Measurements from ENCODE around the gene OLFML2B. TPM values are rescaled to one million over a fixed set of nuclear protein-coding genes. Genes with fewer than 3 reads are reported as not detected.

The OLFML2B gene
- total RNA-seq, 1 experiment from 2014 or later, result 1.8 TPM

DNA sequence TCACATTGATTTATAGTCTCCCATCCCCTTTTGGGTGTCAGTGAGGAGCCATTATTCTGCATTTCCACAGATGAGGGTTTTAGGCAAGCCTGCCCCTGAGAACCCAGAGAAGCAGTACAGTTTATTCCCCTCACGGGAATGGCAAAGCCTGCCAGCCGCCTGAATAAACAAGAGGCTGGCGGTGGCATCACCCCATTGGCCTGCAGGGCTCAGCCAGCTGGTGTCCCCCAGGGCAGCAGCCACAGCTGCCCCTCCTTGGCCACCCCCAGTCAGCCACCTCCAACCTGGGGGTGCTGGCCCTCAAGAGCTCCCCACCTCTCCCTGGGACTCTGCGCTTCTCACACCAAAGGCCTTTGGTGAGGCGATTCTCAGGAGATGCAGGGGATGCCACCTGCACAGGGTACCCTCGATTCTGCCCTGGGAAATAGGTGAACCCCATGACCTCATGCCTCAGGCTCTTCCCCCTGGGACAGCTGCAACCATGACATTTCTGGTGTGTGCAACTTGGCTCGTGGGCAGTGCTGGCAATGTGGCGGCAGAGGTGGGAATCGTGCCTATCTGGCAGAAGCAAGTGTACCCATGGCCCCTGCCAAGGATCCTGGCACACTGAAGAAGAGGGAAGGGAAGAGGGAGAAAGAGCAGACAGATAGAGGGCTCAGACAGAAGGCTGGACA lies 14.0 kb downstream of the OLFML2B start:
- Histone ChIP-seq H3K36me3 (no peaks in the 10 kb centered on the region), H3K27ac (no peak overlapping the region), H3K9me3 (replicated peaks) (no peaks in the 10 kb centered on the region), H3K4me3 (no peak overlapping the region), H3K4me1 (replicated peaks) (peaks cover 2% of the 10 kb centered on the region; the same call in 1 of the 2 replicates), H3K27me3 (replicated peaks) (no peaks in the 10 kb centered on the region)
- no peak for DNase-seq (ENCODE audit: low read depth in 1 of 2, low spot score in 2 of 2)

DNA sequence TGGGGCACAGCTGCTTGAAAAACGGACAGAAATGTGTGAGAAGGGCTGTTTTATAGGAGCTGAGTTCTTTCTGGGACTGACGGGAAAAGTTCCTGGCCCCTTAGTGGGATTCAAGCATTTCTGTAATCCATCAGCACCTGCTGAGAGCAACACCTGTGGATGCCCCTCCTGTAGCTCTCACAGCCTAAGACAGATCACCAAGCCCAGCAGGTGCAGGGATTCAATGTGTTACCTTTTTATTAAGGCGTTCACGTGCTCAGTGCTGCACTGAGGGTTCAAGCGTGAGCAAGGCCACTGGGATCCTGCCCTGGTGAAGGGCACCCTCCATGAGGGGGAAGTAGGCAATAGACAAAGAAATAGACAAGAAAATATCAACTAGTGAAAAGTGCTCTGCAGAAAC lies 14.9 kb downstream of the OLFML2B start:
- Histone ChIP-seq H3K27ac (no peak overlapping the region), H3K36me3 (no peaks in the 10 kb centered on the region), H3K4me3 (no peak overlapping the region), H3K9me3 (replicated peaks) (no peaks in the 10 kb centered on the region), H3K27me3 (replicated peaks) (no peaks in the 10 kb centered on the region), H3K4me1 (replicated peaks) (peaks cover 11% of the 10 kb centered on the region)
- no peak for DNase-seq (ENCODE audit: low read depth in 1 of 2, low spot score in 2 of 2)

DNA sequence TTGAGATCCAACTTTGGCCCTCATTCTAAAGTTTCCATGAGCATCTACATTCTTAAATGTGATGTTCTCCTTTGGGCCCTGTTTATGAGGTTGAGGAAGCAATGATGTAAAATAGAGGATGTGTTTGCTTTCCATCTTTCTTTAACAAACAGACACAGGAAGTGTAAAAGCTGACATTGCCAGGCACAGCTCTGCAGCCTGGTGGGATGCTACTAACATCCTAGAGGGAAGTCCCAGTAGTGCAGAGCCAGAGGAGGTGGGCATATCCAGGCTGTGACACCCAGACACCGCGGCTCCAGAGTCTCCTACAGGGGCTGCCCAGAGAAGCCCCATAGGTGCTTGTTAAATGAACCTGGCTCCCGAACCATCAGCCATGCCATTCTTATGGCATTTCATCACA lies 16.2 kb downstream of the OLFML2B start:
- no peaks in the 10 kb centered on the region for H3K9me3 ChIP-seq (replicated peaks)
- no peaks in the 10 kb centered on the region for H3K36me3 ChIP-seq
- no peaks in the 10 kb centered on the region for H3K27me3 ChIP-seq (replicated peaks)
- H3K27ac ChIP-seq, result no peak overlapping the region
- no peak for DNase-seq (ENCODE audit: low read depth in 1 of 2, low spot score in 2 of 2)
- no peak overlapping the region for H3K4me3 ChIP-seq
- peaks cover 24% of the 10 kb centered on the region for H3K4me1 ChIP-seq (replicated peaks)

DNA sequence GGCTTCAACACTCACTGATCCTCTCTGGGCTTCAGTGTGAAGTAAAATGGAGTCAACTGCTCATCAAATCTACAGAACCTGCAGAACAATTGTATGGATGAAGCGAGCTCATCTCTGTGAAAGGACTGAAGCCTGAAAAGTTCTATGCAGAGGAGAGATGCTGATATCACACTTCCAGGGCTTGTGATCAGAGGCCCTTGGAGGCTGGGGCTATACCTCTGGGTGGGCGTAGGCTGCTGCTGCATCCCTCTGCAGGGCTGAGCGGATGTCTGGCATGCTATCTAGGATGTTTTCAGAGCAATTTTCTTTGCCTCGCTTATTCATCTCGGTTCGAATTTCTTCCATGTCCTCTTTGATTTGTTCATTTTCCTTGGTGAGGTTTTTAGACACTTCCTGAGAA lies 17.6 kb downstream of the OLFML2B start:
- Histone ChIP-seq H3K27me3 (replicated peaks) (no peaks in the 10 kb centered on the region), H3K4me1 (replicated peaks) (peaks cover 36% of the 10 kb centered on the region)

GRCh38 chr1:162004441-162004950 lies 19.2 kb downstream of the OLFML2B start:
- Histone ChIP-seq H3K4me3 (no peak overlapping the region), H3K4me1 (replicated peaks) (peaks cover 37% of the 10 kb centered on the region), H3K27ac (peak overlapping the region; percentile 80), H3K9me3 (replicated peaks) (no peaks in the 10 kb centered on the region), H3K27me3 (replicated peaks) (no peaks in the 10 kb centered on the region), H3K36me3 (no peaks in the 10 kb centered on the region)
- no peak for DNase-seq (ENCODE audit: low read depth in 1 of 2, low spot score in 2 of 2)

More for the DNA sequence above, 17.6 kb downstream of the OLFML2B start:
- Histone ChIP-seq H3K9me3 (replicated peaks) (no peaks in the 10 kb centered on the region), H3K27ac (no peak overlapping the region), H3K4me3 (no peak overlapping the region), H3K36me3 (no peaks in the 10 kb centered on the region)
- no peak for DNase-seq (ENCODE audit: low read depth in 1 of 2, low spot score in 2 of 2)

GRCh38 chr1:162003830-162004215 lies 19.8 kb downstream of the OLFML2B start:
- Histone ChIP-seq H3K36me3 (no peaks in the 10 kb centered on the region), H3K9me3 (replicated peaks) (no peaks in the 10 kb centered on the region), H3K4me1 (replicated peaks) (peaks cover 44% of the 10 kb centered on the region), H3K27me3 (replicated peaks) (no peaks in the 10 kb centered on the region), H3K27ac (peak overlapping the region; percentile 80), H3K4me3 (no peak overlapping the region)
- DNase-seq (ENCODE audit: low read depth in 1 of 2, low spot score in 2 of 2), result peak; percentile 71 to 83

DNA sequence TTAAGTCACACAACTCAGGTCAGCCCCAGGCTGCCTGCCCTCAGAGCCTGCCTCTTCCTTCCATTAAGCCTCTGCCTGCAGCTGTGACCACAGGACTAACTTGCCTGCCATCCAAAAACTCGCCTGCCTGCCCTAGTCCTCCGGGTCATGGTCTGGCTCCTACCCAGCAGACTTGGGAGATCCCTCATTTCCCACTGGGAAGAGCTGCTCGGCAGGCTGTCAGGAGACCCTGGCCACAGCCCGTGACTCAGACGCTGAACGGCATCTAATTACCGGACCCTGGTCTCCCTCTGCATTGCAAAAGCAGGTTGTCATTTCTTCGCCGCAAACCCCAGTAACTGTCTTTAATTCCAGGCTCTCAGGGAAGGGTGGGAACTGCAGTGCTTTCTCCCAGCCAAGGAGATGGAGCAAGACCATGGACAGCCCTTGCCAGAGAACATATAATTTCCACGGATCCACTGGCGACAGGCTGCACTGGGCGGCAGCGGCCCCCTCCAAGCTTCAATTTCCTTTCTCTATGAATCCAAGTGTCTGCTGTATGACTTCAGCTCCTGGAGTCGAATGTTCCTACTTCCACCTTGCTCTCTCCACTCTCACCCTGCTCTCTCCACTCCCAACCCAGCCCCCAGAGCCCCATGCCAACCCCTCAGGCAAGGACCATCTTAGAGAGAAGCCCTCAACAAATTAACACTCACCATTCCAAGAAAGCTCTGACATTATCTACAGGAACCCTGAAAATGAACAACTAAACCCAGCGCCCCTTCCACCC lies 20.4 kb downstream of the OLFML2B start:
- Histone ChIP-seq H3K4me1 (replicated peaks) (peaks cover 48% of the 10 kb centered on the region), H3K4me3 (no peak overlapping the region), H3K36me3 (no peaks in the 10 kb centered on the region), H3K9me3 (replicated peaks) (no peaks in the 10 kb centered on the region), H3K27me3 (replicated peaks) (no peaks in the 10 kb centered on the region), H3K27ac (peak overlapping the region; percentile 80)
- peak; percentile 82 to 87 for DNase-seq (ENCODE audit: low read depth in 1 of 2, low spot score in 2 of 2)

DNA sequence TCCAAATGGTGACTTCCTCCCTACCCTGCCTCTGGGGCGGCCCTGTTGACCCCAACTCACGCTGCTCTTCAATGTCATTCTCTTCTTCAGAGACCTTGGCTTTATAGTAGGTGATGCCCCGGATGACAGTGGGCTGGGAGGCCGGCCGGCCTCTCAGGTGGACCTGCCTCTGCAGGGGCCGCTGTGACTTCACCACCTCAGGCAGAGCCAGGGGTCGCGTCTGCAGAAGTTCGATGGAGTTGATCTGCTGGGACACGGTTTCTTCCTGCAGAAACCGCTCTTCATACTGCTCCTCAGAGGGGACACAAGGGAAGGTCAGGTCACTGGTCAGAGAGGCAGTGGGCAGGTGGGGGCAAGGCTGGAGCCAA lies 23.6 kb downstream of the OLFML2B start:
- Histone ChIP-seq H3K27me3 (replicated peaks) (no peaks in the 10 kb centered on the region), H3K27ac (no peak overlapping the region), H3K9me3 (replicated peaks) (no peaks in the 10 kb centered on the region), H3K4me1 (replicated peaks) (peaks cover 48% of the 10 kb centered on the region), H3K4me3 (no peak overlapping the region), H3K36me3 (no peaks in the 10 kb centered on the region)
- DNase-seq (ENCODE audit: low read depth in 1 of 2, low spot score in 2 of 2), result no peak

GRCh38 chr1:161999301-162000052 lies 24.2 kb downstream of the OLFML2B start:
- Histone ChIP-seq H3K36me3 (no peaks in the 10 kb centered on the region), H3K27me3 (replicated peaks) (no peaks in the 10 kb centered on the region), H3K4me3 (no peak overlapping the region), H3K4me1 (replicated peaks) (peaks cover 44% of the 10 kb centered on the region), H3K27ac (no peak overlapping the region), H3K9me3 (replicated peaks) (no peaks in the 10 kb centered on the region)
- no peak for DNase-seq (ENCODE audit: low read depth in 1 of 2, low spot score in 2 of 2)

GRCh38 chr1:161998811-161999210 lies 24.9 kb downstream of the OLFML2B start:
- Histone ChIP-seq H3K9me3 (replicated peaks) (no peaks in the 10 kb centered on the region), H3K4me3 (no peak overlapping the region), H3K27ac (no peak overlapping the region), H3K4me1 (replicated peaks) (peaks cover 37% of the 10 kb centered on the region), H3K27me3 (replicated peaks) (no peaks in the 10 kb centered on the region), H3K36me3 (no peaks in the 10 kb centered on the region)
- no peak for DNase-seq (ENCODE audit: low read depth in 1 of 2, low spot score in 2 of 2)

- no peaks in the 10 kb centered on the region for H3K27me3 ChIP-seq (replicated peaks)
- no peaks in the 10 kb centered on the region for H3K36me3 ChIP-seq
- DNase-seq (ENCODE audit: low read depth in 1 of 2, low spot score in 2 of 2), result no peak
- peaks cover 20% of the 10 kb centered on the region for H3K4me1 ChIP-seq (replicated peaks)
- no peak overlapping the region for H3K27ac ChIP-seq
- no peak overlapping the region for H3K4me3 ChIP-seq
- no peaks in the 10 kb centered on the region for H3K9me3 ChIP-seq (replicated peaks)
Measured at GRCh38 chr1:161997152-161997551, 26.5 kb downstream of the OLFML2B start.

GRCh38 chr1:161994175-161994668 lies 29.4 kb downstream of the OLFML2B start:
- Histone ChIP-seq H3K4me1 (replicated peaks) (peaks cover 8% of the 10 kb centered on the region; the same call in 1 of the 2 replicates), H3K36me3 (no peaks in the 10 kb centered on the region), H3K27me3 (replicated peaks) (no peaks in the 10 kb centered on the region), H3K4me3 (no peak overlapping the region), H3K27ac (no peak overlapping the region), H3K9me3 (replicated peaks) (peaks cover 4% of the 10 kb centered on the region; the same call in 1 of the 2 replicates)
- no peak for DNase-seq (ENCODE audit: low read depth in 1 of 2, low spot score in 2 of 2)

DNA sequence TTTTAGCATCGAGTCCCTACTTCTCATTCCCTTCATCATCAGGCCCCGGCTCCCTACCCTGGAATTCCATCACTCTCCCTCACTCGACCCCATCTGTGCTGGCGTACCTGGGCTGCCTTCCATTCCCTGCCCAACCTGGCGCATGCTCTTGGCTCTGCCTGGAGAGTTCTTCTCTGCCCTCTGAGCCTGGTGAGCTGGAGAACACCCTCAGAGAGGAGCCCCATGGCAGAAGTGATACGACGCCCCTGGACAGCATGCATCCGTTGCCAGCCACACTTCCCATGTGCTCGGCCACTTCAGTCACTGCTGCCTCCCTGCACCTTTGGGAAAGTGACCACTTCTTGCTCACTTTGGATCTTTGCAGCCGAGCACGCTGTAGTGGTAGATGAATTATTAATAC lies 30.1 kb downstream of the OLFML2B start:
- Histone ChIP-seq H3K27me3 (replicated peaks) (no peaks in the 10 kb centered on the region), H3K9me3 (replicated peaks) (peaks cover 7% of the 10 kb centered on the region; the same call in 1 of the 2 replicates), H3K36me3 (no peaks in the 10 kb centered on the region), H3K4me3 (no peak overlapping the region), H3K4me1 (replicated peaks) (peaks cover 1% of the 10 kb centered on the region; the same call in 1 of the 2 replicates), H3K27ac (no peak overlapping the region)
- no peak for DNase-seq (ENCODE audit: low read depth in 1 of 2, low spot score in 2 of 2)
